OCI-M2 (cell line): ENCODE measurements around the gene BRINP1.

Experiments
- DNase-seq: peaks from one replicate; lab custom pipeline; 2025; ENCODE audit not compliant: unreplicated experiment; lab: John Stamatoyannopoulos, UW

Gene BRINP1

DNA sequence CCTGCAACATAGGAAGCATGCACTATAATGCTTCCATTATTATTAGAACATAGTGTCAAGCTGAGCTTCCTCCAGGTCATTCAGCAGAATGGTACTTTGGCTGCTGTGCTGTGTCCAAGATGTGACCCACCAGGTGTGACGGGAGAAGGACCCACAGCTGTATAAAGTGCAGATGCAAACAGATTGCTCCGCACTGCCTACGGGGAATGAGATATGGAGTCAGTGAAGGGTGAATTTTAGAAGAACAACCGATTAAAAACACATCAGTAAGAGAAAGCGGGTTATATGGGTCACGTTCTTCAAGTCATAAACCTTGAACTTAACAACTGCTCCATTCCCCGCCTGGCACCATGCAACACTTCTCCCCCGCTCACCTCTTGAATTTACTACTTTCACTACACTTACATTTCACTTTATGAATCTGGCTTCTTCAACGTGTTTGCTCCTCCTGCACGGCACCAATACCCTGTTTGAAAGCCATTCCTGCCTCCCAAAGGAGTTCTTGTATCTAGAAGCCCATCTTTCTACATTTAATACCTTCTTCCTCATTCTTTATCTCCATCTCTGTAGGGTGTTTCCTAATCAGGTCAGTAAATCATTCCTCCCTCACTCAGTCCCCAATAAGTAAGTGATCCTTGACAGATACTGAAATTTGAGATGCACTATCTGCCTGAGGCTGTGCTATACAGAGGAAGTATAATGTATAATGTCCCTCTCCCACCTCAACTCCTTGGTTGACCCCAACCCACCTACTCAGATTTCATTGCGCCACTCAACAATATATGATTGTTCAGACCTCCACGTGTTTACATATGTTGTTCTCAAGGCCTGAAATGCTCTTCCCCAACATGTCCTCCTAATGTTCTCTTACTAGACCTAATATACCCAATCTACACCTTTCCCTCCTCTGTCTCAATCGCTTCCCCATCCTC, 25.9 kb downstream of the BRINP1 start:
- DNase-seq, result no peak

DNA sequence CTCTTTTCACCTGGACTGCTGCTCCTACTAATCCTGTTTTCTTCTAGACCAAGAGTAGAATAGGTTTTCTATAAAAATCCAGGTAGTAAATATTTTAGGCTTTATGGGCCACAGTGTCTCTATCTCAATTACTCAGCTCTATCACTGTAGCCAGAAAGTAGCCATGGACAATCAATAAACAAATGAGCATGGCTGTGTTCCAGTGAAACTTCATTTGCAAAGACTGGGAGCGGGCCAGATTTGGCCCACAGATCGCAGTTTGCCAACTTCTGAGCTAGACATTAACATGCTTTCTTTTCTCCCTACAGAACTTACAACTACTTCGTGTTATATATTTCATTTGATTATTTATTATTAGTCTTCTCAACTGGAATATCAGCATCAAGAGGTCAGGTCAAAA, 30.2 kb downstream of the BRINP1 start:
- DNase-seq, result no peak

DNA sequence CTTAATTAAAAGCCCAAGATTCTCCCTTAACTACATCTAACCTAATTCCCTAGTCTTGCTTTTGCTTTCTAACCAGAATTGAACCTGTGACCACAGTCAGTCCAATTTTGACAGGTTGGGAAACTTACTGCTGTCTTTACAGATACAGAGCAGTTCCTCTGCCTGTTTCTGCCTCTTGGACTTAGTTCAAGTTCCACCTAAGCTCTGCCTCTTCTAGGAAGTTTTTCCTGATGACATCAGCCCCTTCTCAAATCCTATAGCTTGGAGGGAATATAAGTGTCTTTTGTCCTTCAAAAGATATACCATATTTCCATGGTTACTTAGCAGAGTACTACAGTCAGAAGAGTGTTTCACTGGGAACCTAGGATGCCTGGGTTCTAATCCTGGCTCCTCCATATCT, 31.7 kb downstream of the BRINP1 start:
- DNase-seq, result no peak

DNA sequence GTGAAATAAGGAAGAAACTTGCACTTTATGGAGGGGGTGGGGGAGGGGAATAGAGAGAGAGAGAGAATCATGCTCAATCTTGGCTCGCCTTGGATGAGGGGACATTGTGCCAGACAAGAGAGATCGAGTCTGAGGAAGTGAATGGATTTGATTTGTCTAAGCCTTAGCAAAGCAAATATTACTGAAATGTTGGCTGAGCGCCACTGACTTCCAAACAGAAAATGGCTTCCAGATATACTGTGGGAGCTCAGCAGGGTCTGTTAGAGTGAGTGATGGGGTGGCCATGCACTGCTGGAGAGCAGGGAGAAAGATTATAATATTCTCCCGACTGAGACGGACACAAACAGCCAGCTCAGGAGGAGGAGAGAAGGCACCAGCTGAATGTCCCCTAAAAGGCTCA, 34.5 kb downstream of the BRINP1 start:
- DNase-seq, result no peak

DNA sequence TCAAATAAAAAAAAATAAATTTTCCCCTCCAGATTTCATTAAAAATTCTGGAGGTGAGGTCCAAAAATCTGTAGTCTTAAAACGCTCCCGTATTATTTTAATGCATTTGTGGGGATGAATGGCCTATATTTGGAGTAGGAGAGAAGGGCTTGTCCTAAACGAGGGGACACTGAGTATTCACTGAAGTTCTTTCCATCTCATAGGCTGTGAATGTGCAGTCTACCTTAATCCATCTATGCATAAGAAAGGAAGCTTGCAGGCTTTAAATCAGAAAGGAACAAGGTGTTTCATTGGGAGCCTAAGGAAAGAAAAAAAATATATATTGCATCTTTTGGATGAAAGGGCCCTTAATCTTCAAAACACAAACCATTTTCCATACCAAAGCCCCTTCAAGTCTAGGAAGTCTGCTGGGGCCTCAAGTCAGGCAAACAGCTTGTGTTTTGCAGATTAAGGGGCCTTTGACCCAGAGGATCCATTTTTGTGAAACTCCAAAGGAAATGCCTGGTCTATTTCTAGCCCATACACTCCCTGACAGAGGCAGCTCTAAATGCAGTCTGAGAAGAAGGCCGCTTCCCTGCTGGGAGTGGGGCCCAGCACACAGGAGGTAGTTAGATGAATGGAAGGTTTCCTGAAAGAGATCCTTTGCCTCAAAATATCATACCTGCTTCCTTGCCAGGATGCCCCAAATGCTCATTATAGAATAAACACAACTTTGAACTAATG, 35.6 kb downstream of the BRINP1 start:
- no peak for DNase-seq

DNA sequence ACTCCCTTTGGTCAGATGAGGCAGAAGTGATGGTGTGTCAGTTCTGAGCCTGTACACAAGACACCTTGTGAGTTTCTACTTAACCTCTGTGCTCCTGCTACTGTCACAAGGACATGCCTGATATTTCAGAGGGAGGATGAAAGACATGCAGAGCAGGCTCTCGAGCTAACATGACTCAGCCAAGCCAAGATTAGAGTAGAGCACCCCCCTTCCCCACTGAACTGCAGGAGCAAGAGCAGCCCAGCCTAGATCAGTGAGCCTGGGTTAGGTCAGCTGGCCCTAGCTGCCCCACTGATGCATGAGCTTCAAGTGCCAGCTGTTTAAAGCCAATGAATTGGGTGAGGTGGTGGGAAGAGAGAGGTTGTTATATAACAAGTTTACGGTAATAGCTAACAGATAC, 36.7 kb downstream of the BRINP1 start:
- DNase-seq, result no peak

DNA sequence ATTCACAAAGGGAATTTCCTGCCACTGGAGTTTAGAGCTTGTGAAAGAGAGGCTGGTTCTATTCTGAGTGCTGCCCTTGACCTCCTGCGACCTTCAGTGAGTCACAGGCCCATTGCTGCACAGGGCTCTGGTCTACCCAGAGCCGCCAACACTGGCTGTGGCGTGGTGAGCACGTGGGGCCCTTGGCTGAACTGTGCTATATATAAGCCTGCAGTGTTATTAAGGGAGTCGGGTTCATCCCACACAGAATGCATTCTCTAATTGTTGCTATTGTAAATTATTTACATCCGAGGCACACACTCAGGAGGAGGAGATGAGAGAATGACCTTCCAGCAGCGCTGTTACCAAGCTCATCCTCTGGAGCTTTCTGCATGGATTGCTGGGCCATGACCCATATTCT, 47.1 kb downstream of the BRINP1 start:
- no peak for DNase-seq

DNA sequence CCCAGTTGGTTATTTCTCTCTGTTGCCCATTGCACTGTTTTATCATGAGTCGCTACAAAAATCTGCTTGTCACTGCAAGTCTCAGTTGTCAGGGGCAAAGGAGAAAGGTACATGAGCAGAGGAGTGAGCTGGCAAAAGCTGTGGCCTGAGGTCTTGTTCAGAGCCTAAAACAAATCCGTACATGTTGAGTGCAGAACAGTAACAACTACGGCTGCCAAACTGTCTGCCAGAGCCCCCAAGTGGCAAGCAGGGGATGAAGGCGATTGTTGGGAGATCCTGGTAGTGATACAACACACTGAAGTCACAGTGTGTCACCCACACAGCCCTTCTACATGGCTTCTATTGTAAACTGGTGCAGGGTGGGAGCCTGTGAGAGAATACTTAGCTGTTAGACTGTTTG, 50.9 kb downstream of the BRINP1 start:
- DNase-seq, result no peak

DNA sequence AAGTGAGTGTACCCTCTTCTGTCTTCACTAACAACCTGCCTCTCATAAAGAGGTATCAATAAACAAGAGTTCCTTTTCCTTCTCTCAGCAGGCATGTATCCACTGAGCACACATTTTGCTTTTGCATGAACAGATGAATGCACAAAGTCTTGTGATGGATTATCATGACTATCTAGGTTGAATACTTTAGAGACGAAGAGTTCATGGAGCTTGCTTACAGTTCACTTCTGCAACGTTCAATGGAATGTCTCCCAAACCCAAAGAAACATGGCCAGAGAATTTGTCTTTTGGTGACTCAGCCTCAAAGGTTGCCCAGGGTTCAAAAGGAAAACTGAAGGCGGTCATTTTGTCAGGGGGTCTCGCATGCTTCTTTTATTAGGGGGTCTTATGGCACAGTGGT, 55.4 kb downstream of the BRINP1 start:
- DNase-seq, result no peak

DNA sequence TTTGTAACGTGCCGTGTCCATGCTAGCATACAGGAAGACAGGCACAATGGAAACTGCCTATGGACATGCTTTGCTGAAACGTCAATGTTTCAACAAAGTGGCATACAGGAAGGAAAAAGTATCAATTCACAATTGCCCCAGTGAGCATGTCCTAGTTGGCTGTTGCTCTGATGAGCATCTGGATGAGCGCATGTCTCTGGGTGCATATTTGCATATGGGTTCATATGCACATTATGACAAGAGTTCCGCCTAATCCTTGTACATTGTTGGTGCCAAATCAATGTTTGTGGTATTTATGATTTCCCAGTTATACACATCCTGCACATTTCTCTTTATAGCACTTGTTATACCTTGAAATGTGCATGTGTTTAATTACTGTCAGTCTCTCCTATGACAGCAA, 58.5 kb downstream of the BRINP1 start:
- no peak for DNase-seq

DNA sequence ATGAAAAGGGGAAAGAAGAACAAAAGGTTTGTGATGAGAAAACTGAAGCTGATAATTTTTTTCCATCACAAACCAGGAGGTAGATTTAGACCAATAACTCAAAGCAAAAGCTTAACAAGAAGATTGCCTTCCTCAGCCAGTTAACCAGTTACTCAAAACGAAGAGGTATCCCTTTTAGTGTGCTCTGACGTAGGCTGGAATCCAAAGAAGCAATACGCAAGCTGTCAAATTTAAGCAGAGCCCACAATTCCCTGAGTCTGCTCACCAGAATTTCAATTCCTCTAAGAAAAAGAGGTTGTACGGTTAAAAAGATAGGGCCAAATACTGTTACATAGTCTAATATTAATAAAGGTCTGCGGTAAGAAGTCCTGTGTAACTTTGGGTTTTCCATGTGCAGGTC, 61.8 kb downstream of the BRINP1 start:
- no peak for DNase-seq

DNA sequence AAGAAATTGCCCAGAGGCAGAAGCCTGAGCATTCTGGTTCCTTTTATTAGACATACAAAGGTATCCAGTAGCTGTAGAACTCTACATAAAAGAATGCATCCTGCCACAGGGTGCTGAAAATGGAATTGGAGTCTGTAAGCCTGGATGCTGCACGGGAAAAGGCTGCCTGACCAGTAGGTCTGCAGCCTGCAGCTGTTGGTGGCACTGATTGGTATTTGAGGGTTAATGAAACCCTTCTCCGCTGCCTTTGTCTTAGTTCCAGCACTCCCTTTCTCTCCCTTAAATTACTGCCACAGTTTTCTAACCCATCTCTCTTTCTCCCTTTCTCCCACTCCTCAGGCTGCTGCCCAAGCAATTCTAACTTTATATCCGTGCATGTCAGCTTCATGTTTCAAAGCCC, 64.7 kb downstream of the BRINP1 start:
- DNase-seq, result no peak

DNA sequence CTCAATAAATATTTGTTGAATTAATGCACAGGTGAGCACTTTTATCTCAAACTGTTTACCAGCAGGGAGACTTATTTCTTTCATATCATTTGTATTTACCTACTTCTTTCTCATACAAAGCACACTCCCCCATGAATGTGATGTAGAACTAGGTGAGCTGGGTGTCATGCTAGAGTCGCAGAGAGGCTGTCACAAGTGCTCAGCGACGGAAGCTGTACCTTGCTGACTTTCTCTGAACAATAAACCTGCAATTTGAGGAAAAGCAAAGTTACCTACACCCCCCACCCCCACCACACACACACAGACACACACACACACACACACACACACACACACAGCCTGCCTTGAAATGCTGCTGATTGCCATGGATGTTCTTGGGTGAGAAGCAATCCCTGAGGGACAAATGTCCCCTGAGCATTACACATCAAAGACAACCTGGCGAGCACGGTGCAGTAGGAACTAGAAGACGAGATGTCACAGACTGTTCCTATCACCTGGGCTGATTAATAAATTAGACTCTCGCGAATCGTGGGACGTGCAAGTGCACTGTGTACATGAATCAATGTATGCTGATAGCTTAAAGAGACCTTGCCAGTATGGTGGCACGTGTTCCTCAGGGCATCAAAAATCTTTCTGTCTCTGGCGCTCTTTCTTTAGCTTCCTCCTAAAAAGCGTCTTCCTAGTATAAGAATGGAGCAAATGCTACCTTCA, 66.1 kb downstream of the BRINP1 start:
- no peak for DNase-seq

DNA sequence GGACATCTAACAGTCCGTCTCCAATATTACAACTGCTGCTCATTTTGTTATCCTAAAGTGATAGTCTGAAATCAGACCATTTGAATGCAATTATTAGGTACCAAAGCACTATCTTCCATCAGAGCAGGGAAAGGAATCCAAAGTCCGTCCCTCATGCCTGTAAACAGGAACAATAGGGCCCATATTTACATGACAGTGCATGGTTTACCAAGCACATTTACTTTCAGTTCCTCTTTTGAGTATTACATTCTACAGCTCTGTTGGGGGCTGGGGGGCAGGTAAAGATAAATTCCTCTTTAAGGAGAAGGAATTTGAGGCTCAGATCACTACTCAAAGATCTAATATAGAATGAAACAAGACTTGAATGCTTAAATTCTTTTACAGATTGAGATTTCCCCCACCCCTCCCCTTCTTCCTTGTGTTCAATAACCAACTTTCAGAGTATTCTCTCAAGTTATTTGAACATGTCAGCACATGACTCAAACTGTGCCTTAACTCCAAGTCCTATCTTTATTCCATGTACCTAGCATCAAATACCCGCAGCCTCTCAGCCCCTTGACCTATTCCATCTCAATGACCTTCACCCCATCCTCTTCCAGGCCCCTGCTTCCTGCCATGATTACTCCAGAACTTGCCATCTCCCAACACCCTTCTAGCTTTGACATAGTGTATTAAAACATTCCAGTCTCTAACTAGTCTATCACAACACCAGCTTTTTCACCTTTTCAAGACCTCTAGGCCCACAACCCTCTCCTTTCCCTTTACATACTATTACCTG, 71.0 kb downstream of the BRINP1 start:
- no peak for DNase-seq

DNA sequence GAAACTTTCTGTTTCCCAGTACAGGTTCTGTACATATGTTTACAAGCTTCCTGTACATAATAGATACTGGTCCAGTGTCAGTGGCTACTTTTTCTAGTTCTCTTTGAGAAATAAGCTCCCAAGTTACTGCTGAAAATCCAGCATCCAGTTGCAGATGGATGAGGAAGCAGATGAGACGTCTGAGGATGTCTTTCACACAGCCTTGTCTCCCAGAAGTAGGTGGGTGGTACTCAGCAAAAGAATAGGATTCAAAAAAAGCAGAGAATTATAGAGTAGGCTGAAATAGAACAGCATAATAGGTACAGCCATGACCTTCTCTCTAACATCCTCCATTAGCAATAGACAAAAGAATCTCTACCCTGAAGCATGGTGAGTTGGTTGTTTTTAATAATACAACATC, 77.7 kb downstream of the BRINP1 start:
- no peak for DNase-seq

DNA sequence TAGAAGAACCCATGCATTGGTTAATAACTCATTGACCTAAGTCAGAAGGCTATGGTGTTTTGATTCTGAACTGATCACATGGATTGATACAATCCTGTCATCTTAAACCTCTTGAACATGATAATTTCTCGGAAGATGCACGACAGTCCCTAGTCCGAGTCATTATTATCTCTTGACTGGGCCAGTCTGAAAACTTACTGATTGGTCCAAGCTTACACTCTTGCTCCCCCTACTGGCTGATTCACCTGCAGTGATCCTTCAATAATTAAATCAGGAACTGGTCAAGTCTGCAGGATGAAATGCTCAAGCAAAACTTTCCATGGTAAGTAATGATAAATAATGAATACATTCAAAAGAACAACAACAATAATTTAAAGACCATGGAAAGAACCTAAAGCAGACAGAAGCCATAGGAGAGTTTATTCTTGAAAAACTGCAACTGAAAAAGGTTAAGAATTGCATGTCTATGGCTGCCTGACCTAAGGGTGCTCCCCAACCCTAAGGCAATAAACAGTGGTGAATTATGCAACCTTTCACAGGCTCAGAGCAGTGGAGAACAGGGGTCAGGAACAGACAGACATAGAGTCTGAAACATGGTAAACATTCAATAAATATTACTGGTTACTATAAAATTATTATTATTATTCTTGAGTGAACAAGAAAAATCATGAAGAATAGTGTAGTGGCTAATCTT, 79.3 kb downstream of the BRINP1 start:
- no peak for DNase-seq

DNA sequence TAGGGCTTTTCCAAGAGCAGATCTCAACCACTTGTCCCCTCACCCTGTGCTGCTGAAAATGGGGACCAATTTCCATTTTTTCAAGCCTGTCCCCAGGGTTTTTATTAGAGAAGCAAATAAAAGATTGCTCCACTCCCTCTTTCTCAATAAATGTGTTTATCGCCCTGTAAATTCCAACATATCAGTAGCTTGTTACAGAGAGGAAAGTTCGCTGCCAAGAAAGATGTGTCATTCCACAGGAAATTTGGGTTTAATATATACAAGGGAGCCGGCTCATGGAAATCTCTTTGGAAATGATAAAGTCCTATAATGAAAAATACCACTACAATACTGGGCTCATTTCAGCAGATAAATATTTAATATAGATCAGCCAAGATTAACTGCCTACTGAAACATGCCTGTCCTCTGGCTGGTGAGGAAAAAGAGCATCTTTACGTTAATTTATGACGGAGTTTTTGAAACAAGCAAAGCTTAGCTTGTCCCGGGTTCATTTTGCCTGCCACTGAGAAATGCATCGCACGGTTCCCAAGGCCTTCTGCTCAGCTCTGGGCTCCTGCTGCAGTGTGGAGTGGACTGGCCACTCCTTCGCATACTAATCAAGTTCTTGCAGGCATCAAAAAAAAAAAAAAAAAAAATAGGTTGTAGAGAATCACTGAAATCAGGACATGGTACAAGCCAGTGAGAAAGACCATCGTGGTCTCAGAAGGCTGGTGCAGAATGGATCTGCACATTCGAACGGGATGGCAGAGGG, 84.5 kb downstream of the BRINP1 start:
- DNase-seq, result no peak

DNA sequence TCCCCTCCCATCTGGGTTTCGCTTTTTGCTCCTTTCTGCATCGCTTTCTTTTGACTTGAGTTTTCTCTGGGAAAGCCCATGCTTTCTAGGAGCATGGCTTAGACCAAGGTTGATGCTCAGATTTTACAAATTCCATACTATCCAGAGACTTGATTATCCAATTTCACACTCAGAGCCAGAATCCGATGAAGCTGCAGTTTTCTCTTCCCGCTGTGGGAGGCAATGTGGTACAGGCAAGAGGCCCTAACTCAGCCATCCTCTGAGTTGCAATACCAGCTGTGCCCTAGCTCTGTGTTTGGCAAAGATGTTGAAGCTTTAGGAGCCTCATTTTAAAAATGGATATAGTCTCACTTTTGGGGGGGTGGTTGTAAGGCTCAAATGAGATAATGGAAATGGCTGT, 85.1 kb downstream of the BRINP1 start:
- no peak for DNase-seq

DNA sequence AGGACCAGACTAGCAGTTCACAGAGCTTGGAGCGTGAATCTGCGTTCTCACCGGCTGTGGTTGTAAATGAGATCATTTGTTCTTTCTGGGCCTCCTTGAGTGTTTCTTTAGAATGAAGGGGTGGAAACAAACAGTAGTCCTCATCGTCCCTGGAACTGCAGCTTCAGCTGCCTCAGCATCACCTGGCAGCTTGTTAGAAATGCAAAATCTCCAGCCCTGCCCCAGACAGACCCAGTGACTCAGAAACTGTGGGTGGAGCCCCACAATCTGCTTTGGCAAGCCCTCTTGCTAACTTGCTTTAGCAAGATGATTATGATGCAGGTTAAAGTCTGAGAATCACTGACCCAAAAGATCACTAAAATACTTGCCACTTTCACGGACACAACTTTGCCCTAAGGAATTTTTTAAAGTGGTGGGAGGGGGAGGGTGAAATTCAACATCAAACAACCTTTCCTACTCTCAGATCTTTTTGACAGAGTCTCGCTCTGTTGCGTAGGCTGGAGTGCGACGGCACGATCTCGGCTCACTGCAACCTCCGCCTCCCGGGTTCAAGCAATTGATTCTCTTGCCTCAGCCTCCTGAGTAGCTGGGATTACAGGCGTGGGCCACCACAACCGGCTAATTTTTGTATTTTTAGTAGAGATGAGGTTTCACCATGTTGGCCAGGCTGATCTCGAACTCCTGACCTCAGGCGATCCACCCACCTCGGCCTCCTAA, 86.0 kb downstream of the BRINP1 start:
- DNase-seq, result no peak
